ENCODE results near the gene LY6G5C. TPM values are rescaled to one million over a fixed set of nuclear protein-coding genes. Genes with fewer than 3 reads are reported as not detected.

LY6G5C gene
- polyA plus RNA-seq, 3 donors = 4.8 to 7.3 (median 5.8) TPM

DNA sequence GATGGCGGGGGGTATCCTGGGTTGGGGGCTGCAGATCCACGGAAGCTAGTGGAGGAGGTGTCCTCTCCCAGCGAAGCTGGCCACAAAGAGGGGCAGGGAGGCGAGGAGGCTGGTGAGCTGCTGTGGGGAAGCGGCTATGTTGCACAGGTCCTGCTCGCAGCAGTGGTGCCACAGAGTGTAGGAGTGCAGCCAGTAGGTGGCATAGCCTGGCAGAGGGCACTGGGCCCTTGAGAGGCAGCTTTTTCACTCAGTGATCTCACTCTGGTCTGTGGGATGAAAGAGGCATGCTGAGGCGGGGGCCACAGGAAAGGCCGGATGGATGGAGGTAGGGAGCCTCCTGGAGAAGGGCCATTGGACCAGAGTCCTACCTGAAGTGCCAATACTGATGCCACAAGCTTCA, 31.4 kb upstream of the LY6G5C start:
- peak overlapping the region in 1 of 2 donors; percentile 23 for H3K4me3 Mint-ChIP-seq
- peak; percentile 32 to 49 (median 35) for DNase-seq
- Histone ChIP-seq H2AFZ (ENCODE audit: insufficient read depth, low read depth, low read length, poor library complexity, severe bottlenecking) (peak overlapping the region; percentile 38), H3K9ac (ENCODE audit: insufficient read depth, low read length, poor library complexity, severe bottlenecking) (no peak overlapping the region), H3K27ac (ENCODE audit: low read depth in 1 of 2, low read length in 2 of 2) (no peak overlapping the region), H3K4me1 (ENCODE audit: control insufficient read depth in 1 of 2, insufficient read depth in 2 of 2, low read length in 2 of 2) (peaks cover 21 to 27% of the 10 kb centered on the region in 2 donors), H3K36me3 (replicated peaks in 1 of 2; ENCODE audit: control insufficient read depth in 1 of 2, insufficient read depth in 2 of 2, low read length in 2 of 2) (no peaks in the 10 kb centered on the region), H3K4me3 (replicated peaks in 1 of 3; ENCODE audit: low read depth in 2 of 3, low read length in 3 of 3) (no peak overlapping the region), H3K4me2 (replicated peaks; ENCODE audit: extremely low read depth, low read length, poor library complexity, severe bottlenecking) (no peak overlapping the region), H3K9me3 (replicated peaks in 1 of 2; ENCODE audit: control insufficient read depth in 1 of 2, insufficient read depth in 1 of 2, low read length in 2 of 2) (no peaks in the 10 kb centered on the region), H4K20me1 (ENCODE audit: insufficient read depth, low read length) (no peaks in the 10 kb centered on the region), H3K27me3 (ENCODE audit: control insufficient read depth in 2 of 2, insufficient read depth in 2 of 2, low read length in 2 of 2) (no peaks in the 10 kb centered on the region), H3K79me2 (ENCODE audit: insufficient read depth, low read length) (no peaks in the 10 kb centered on the region)
- H3K9me3 Mint-ChIP-seq = peaks cover 0 to 2% (median 0%) of the 10 kb centered on the region in 7 donors
- no peaks in the 10 kb centered on the region for H3K36me3 Mint-ChIP-seq
- TF ChIP-seq, protein P1, sequence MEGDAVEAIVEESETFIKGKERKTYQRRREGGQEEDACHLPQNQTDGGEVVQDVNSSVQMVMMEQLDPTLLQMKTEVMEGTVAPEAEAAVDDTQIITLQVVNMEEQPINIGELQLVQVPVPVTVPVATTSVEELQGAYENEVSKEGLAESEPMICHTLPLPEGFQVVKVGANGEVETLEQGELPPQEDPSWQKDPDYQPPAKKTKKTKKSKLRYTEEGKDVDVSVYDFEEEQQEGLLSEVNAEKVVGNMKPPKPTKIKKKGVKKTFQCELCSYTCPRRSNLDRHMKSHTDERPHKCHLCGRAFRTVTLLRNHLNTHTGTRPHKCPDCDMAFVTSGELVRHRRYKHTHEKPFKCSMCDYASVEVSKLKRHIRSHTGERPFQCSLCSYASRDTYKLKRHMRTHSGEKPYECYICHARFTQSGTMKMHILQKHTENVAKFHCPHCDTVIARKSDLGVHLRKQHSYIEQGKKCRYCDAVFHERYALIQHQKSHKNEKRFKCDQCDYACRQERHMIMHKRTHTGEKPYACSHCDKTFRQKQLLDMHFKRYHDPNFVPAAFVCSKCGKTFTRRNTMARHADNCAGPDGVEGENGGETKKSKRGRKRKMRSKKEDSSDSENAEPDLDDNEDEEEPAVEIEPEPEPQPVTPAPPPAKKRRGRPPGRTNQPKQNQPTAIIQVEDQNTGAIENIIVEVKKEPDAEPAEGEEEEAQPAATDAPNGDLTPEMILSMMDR (IDR thresholded peaks at IDR 0.05) = peak; percentile 26
- peaks cover 28% of the 10 kb centered on the region for H3K4me1 Mint-ChIP-seq
- H3K27ac Mint-ChIP-seq = peak overlapping the region in 2 of 7 donors; percentile 56 to 60
- WGBS (ENCODE audit: insufficient coverage) = 63% methylated on average over 8 of the region's 8 CpGs
- intact Hi-C loops (cut with micrococcal nuclease) = no loop called here
- peaks cover 0 to 9% (median 1%) of the 10 kb centered on the region in 3 donors for H3K27me3 Mint-ChIP-seq (ENCODE audit: low read depth in 3 of 3)

DNA sequence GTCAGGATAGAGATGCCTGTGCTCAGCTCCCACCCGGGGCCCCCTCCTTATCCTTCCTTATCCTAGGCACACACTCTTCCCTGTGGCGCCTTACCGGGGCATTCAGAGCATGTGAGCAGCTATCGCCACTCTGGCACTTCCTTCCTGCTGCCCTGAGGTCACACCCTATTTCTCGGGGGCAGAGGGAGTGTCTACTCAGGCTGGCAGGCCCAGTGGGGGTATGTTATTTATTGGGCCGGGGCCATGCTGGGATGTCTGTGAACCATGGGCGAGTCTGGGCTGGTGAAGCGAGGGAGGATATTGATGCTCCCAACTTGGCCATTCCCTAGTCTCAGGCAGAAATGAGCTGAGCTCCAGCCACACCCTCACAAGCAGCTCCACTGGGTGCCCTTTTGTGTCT, 30.4 kb upstream of the LY6G5C start:
- Mint-ChIP-seq H3K4me1 (peaks cover 28% of the 10 kb centered on the region), H3K27ac (peak overlapping the region in 4 of 7 donors; percentile 52 to 79 (median 68)), H3K36me3 (no peaks in the 10 kb centered on the region), H3K9me3 (peaks cover 0 to 2% (median 0%) of the 10 kb centered on the region in 7 donors), H3K4me3 (peak overlapping the region; percentile 59 to 80), H3K27me3 (ENCODE audit: low read depth in 3 of 3) (peaks cover 0 to 9% (median 1%) of the 10 kb centered on the region in 3 donors)
- no peaks in the 10 kb centered on the region for H3K79me2 ChIP-seq (ENCODE audit: insufficient read depth, low read length)
- H3K9ac ChIP-seq (ENCODE audit: insufficient read depth, low read length, poor library complexity, severe bottlenecking) = peak overlapping the region; percentile 5
- no peaks in the 10 kb centered on the region for H3K9me3 ChIP-seq (replicated peaks in 1 of 2; ENCODE audit: control insufficient read depth in 1 of 2, insufficient read depth in 1 of 2, low read length in 2 of 2)
- H3K4me2 ChIP-seq (replicated peaks; ENCODE audit: extremely low read depth, low read length, poor library complexity, severe bottlenecking) = peak overlapping the region; percentile 49
- H3K4me3 ChIP-seq (replicated peaks in 1 of 3; ENCODE audit: low read depth in 2 of 3, low read length in 3 of 3) = peak overlapping the region in 1 of 3 experiments; percentile 46
- TF ChIP-seq, protein P1 (IDR thresholded peaks at IDR 0.05) = no peak
- H2AFZ ChIP-seq (ENCODE audit: insufficient read depth, low read depth, low read length, poor library complexity, severe bottlenecking) = peak overlapping the region; percentile 56
- peaks cover 21 to 27% of the 10 kb centered on the region in 2 donors for H3K4me1 ChIP-seq (ENCODE audit: control insufficient read depth in 1 of 2, insufficient read depth in 2 of 2, low read length in 2 of 2)
- no peaks in the 10 kb centered on the region for H3K27me3 ChIP-seq (ENCODE audit: control insufficient read depth in 2 of 2, insufficient read depth in 2 of 2, low read length in 2 of 2)
- no peaks in the 10 kb centered on the region for H4K20me1 ChIP-seq (ENCODE audit: insufficient read depth, low read length)
- H3K36me3 ChIP-seq (replicated peaks in 1 of 2; ENCODE audit: control insufficient read depth in 1 of 2, insufficient read depth in 2 of 2, low read length in 2 of 2) = no peaks in the 10 kb centered on the region
- intact Hi-C loops (cut with micrococcal nuclease) = no loop called here
- peak in 2 of 3 donors; percentile 41 to 54 for DNase-seq
- peak overlapping the region in 1 of 2 donors; percentile 32 for H3K27ac ChIP-seq (ENCODE audit: low read depth in 1 of 2, low read length in 2 of 2)
- WGBS (ENCODE audit: insufficient coverage) = 83% methylated on average over 1 of the region's 8 CpGs

Data from CD14-positive monocyte (primary cell).